Activated T-helper 2 cell treated with anti-CD3 and anti-CD28 coated beads, Interferon-gamma antibody, Interleukin-2, Interleukin-4, amounts not matched to agents 10 μg/mL and 5 μg/mL and 100 μg/mL, durations not matched to agents 14 hours and 24 hours and 36 hours (primary cell): ENCODE results near the gene SESN3. TPM values are rescaled to one million over a fixed set of nuclear protein-coding genes. Genes with fewer than 3 reads are reported as not detected.

Experiments used
- DNase-seq: peaks from one replicate; pipeline ENCODE4 v3.0.0; 2021; ENCODE audit warnings: low spot score
- H3K27ac Mint-ChIP-seq: one replicate; pipeline ENCODE4 v1.8.0; 2021; ENCODE audit warnings: mixed read lengths
- H3K27me3 Mint-ChIP-seq: one replicate; pipeline ENCODE4 v1.8.0; 2021; ENCODE audit warnings: low read depth, mixed read lengths
- H3K36me3 Mint-ChIP-seq: one replicate; pipeline ENCODE4 v1.8.0; 2021; ENCODE audit warnings: low read depth, mixed read lengths
- H3K4me1 Mint-ChIP-seq: one replicate; pipeline ENCODE4 v1.8.0; 2021; ENCODE audit warnings: low read depth, mixed read lengths
- H3K4me3 Mint-ChIP-seq: one replicate; pipeline ENCODE4 v1.8.0; 2021; ENCODE audit warnings: low read depth, mild to moderate bottlenecking, moderate library complexity, mixed read lengths
- H3K9me3 Mint-ChIP-seq: one replicate; pipeline ENCODE4 v1.8.0; 2021; ENCODE audit warnings: mixed read lengths
- intact Hi-C: fragments of 100-400 bp; cut with micrococcal nuclease; formaldehyde crosslinking; loops from one replicate; pipeline ENCODE4 v1.15.1; 2023
- total RNA-seq: library from RNA; stranded (reverse); gene quantifications from 2 replicates; pipeline ENCODE4 v1.2.3, GENCODE V29; 2022

Gene SESN3
- total RNA-seq, 1 donor from 2014 or later = 73.2 TPM

DNA sequence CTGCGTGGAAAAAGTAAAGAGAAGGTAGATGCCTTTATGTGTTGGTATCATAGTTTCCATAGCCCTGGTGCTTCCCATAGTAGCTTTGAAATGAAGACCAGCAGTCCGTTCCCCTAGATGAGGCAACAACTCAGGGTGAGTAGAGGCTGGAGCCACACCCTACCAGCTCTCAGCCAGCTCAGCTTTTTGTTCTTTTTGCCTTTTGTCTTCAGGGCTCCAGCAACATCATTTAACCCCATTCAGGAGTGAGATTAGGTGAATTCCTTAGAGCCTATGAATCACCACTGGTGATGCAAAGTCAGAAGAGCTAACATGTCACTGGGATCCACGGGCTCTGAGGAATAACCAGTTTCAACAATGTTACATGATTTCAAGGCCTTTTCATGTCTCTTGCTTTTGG lies 14.0 kb upstream of the SESN3 start:
- Mint-ChIP-seq H3K9me3 (no peaks in the 10 kb centered on the region), H3K27ac (peak overlapping the region; percentile 26), H3K27me3 (peaks cover 2% of the 10 kb centered on the region), H3K4me1 (peaks cover 19% of the 10 kb centered on the region), H3K4me3 (no peak overlapping the region), H3K36me3 (no peaks in the 10 kb centered on the region)
- no peak for DNase-seq
- intact Hi-C loops = no loop called here

GRCh38 chr11:95243673-95244072 lies 12.7 kb upstream of the SESN3 start:
- Mint-ChIP-seq H3K4me1 (peaks cover 13% of the 10 kb centered on the region), H3K27me3 (peaks cover 2% of the 10 kb centered on the region), H3K27ac (no peak overlapping the region), H3K36me3 (no peaks in the 10 kb centered on the region), H3K9me3 (no peaks in the 10 kb centered on the region), H3K4me3 (no peak overlapping the region)
- intact Hi-C loops = no loop called here
- DNase-seq = no peak

DNA sequence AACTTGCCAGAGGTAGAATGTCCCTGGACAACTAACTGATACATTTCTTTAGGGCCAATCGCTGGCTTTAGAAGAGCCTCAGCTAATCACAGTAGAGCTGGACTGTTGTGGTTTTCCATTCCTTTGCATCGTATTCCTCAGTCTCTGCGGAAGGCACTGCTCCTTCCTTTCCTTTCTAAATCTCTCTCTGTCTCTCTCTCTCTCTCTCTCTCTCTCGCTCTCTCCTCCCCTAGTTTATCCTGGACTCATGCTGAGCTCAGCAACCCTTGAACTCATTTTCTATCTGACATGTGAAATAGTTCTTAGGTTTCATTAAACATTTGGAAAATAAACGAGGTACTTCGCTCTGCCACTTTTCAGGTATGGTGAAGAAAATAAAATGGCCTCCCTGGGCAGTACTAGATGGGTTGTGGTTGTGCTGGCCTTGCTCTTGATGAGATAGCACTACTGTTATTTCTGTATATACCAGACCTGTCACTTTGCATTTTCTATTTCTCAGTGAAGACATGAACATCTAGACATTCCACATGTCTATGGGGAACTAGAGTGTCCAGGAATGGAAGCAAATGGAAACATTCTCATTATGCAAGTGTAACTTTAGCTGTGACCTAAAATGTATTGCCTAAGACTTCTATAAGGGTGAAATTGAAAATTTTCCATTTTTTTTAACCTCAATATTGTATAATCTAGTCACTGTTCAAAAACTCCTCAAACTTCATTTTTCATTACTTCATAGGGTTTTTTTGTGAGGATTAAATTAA lies 12.0 kb upstream of the SESN3 start:
- H3K4me3 Mint-ChIP-seq = no peak overlapping the region
- no peaks in the 10 kb centered on the region for H3K36me3 Mint-ChIP-seq
- H3K27ac Mint-ChIP-seq = no peak overlapping the region
- peaks cover 12% of the 10 kb centered on the region for H3K4me1 Mint-ChIP-seq
- intact Hi-C loops = no loop called here
- DNase-seq = no peak
- peaks cover 2% of the 10 kb centered on the region for H3K27me3 Mint-ChIP-seq
- H3K9me3 Mint-ChIP-seq = no peaks in the 10 kb centered on the region

- H3K4me1 Mint-ChIP-seq = peaks cover 9% of the 10 kb centered on the region
- no peaks in the 10 kb centered on the region for H3K9me3 Mint-ChIP-seq
- no peaks in the 10 kb centered on the region for H3K36me3 Mint-ChIP-seq
- H3K4me3 Mint-ChIP-seq = no peak overlapping the region
- no peak overlapping the region for H3K27ac Mint-ChIP-seq
- no peak for DNase-seq
- intact Hi-C loops = no loop called here
- peaks cover 2% of the 10 kb centered on the region for H3K27me3 Mint-ChIP-seq
Observed at GRCh38 chr11:95242091-95242844, 11.3 kb upstream of the SESN3 start.

DNA sequence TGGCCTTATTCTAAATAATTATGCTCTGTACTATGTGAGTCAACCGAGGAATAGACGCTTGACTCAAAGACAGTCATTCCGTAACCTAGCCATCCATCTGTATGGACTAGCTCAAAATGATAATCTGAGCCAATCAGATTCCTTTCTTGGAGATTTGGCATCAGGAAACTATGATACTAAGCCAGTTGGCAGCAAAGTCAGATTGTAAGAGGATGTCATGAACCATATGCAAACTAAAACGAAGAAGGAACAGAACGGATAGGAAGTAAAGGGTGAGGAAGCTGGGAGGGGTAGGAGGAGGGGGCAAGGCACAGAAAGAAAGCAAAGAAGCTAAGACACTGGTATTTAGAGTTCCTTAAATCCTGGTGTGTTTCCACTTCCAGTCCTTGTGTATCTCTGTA lies 10.7 kb upstream of the SESN3 start:
- Mint-ChIP-seq H3K36me3 (no peaks in the 10 kb centered on the region), H3K9me3 (no peaks in the 10 kb centered on the region), H3K4me3 (no peak overlapping the region), H3K4me1 (peaks cover 9% of the 10 kb centered on the region), H3K27me3 (peaks cover 2% of the 10 kb centered on the region), H3K27ac (no peak overlapping the region)
- intact Hi-C loops = no loop called here
- DNase-seq = no peak

DNA sequence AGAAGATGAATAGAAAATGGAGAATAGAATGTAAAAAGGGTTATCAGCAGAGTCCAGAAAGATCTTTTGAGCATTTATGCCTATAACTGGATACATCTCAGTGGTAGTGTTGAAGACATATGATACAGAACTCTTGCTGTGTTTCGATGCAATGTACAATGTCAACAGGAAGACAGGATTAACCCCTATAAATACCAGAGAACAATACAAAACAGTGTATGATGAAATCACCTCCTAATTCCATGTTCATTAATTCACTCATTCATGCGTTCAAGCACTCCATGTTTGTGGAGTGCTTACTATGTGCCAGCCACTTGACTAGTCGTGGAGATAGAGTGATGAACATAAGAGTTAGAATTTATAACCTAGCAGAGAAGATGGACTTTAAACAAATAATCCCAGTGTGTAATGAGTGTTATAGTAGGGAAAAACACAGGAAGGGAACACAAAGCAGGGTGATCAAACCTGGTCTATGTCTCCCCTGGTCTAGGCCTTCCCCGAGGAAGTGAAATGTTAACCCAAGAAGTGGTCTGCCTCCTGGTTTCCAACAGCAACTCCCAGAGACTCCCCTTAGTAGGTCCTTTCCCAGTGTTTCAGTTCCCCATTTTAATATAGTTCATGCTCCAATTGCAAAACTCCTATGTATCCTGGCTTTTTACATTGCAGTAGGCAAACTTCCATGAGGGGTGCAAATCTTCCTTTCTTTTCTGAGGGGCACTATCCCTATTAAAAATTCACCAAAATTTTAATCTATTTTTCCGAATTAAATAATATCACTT lies 9.1 kb upstream of the SESN3 start:
- Mint-ChIP-seq H3K27me3 (peaks cover 2% of the 10 kb centered on the region), H3K4me3 (no peak overlapping the region), H3K27ac (no peak overlapping the region), H3K9me3 (no peaks in the 10 kb centered on the region), H3K36me3 (no peaks in the 10 kb centered on the region), H3K4me1 (peaks cover 6% of the 10 kb centered on the region)
- intact Hi-C loops = loop anchor here (10.0 kb wide), 1 partner anchor 265 kb away; the partner anchor contains the start of genes CWC15 and KDM4D
- no peak for DNase-seq

- no peak for DNase-seq
- H3K27ac Mint-ChIP-seq = peak overlapping the region; percentile 20
- no peak overlapping the region for H3K4me3 Mint-ChIP-seq
- peaks cover 9% of the 10 kb centered on the region for H3K36me3 Mint-ChIP-seq
- H3K9me3 Mint-ChIP-seq = no peaks in the 10 kb centered on the region
- peaks cover 32% of the 10 kb centered on the region for H3K4me1 Mint-ChIP-seq
- H3K27me3 Mint-ChIP-seq = peaks cover 4% of the 10 kb centered on the region
- intact Hi-C loops = loop anchor here (5.0 to 10.0 kb wide), 3 partner anchors 145 to 1160 kb away; partner anchors contain the start of genes CWC15, ENDOD1, JRKL and KDM4D
Observed at GRCh38 chr11:95232666-95233065, 1.7 kb upstream of the SESN3 start.

GRCh38 chr11:95231881-95232605 lies 1.0 kb upstream of the SESN3 start:
- Mint-ChIP-seq H3K27ac (no peak overlapping the region), H3K4me3 (no peak overlapping the region), H3K27me3 (peaks cover 4% of the 10 kb centered on the region), H3K4me1 (peaks cover 35% of the 10 kb centered on the region), H3K9me3 (no peaks in the 10 kb centered on the region), H3K36me3 (peaks cover 13% of the 10 kb centered on the region)
- intact Hi-C loops = loop anchor here (1.0 to 10.0 kb wide), 10 partner anchors 22 to 1160 kb away; partner anchors contain the start of genes CWC15, ENDOD1, FAM76B and JRKL
- DNase-seq = peak; percentile 53

- no peaks in the 10 kb centered on the region for H3K9me3 Mint-ChIP-seq
- peak overlapping the region; percentile 92 for H3K4me3 Mint-ChIP-seq
- intact Hi-C loops = loop anchor here (1.0 to 10.0 kb wide), 10 partner anchors 24 to 1162 kb away; partner anchors contain the start of genes CWC15, ENDOD1, FAM76B and JRKL
- H3K4me1 Mint-ChIP-seq = peaks cover 44% of the 10 kb centered on the region
- H3K27ac Mint-ChIP-seq = no peak overlapping the region
- H3K36me3 Mint-ChIP-seq = peaks cover 20% of the 10 kb centered on the region
- DNase-seq = no peak
- peaks cover 4% of the 10 kb centered on the region for H3K27me3 Mint-ChIP-seq
Observed at GRCh38 chr11:95230810-95231126, 234 bp downstream of the SESN3 start.

GRCh38 chr11:95229993-95230809 lies 801 bp downstream of the SESN3 start:
- peak overlapping the region; percentile 92 for H3K4me3 Mint-ChIP-seq
- peaks cover 23% of the 10 kb centered on the region for H3K36me3 Mint-ChIP-seq
- intact Hi-C loops = loop anchor here (2.0 to 10.0 kb wide), 7 partner anchors 71 to 1162 kb away; partner anchors contain the start of genes CWC15, ENDOD1, JRKL and KDM4D
- peak; percentile 28 for DNase-seq
- peaks cover 49% of the 10 kb centered on the region for H3K4me1 Mint-ChIP-seq
- H3K27me3 Mint-ChIP-seq = peaks cover 4% of the 10 kb centered on the region
- peak overlapping the region; percentile 77 for H3K27ac Mint-ChIP-seq
- no peaks in the 10 kb centered on the region for H3K9me3 Mint-ChIP-seq

DNA sequence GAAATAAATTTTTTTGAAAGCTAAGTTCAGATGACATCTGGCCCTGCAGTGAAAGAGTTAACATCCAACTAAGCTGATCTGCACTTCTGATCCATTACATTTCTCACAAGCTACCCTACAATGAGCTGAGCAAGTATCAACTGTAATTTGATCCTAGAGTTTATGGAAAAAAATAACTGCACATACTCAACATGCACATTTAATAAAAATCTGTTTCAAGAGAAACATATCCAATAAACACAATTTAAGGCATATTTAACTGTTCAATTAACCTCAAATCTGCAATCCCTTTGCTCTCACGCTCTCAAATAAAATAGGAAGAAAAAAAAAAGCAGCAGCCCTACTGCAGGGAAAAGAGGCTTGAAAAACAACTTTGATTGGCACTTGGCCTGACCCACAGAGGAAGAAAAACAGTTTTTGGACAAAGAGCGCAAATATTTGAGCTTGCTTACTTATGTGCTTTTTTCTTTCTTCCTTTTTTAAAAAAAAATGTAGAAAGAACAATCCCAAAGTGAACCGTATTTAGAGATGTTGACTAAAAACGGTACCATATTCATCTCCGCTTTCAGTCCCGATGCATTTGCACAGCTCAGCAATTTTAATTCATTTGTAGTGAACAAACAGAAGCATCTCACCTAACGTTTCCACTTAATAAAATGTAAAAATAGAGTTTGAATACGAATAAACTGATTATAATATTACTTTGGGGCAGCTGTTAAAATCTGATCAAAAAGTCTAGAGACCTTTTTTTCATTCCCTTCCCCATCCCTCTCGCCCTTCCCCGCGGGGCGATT lies 1.6 kb downstream of the SESN3 start:
- Mint-ChIP-seq H3K27me3 (peaks cover 4% of the 10 kb centered on the region), H3K27ac (peak overlapping the region; percentile 77), H3K4me1 (peaks cover 47% of the 10 kb centered on the region), H3K9me3 (no peaks in the 10 kb centered on the region), H3K36me3 (peaks cover 31% of the 10 kb centered on the region), H3K4me3 (peak overlapping the region; percentile 92)
- no peak for DNase-seq
- intact Hi-C loops = loop anchor here (2.0 to 5.0 kb wide), 2 partner anchors 327 to 533 kb away; no protein-coding TSS in a partner anchor
